ENCODE results near the gene MPV17L2.
A peak's percentile ranks its signal among the peaks of the same experiment; 100 is the strongest.

Gene MPV17L2

DNA sequence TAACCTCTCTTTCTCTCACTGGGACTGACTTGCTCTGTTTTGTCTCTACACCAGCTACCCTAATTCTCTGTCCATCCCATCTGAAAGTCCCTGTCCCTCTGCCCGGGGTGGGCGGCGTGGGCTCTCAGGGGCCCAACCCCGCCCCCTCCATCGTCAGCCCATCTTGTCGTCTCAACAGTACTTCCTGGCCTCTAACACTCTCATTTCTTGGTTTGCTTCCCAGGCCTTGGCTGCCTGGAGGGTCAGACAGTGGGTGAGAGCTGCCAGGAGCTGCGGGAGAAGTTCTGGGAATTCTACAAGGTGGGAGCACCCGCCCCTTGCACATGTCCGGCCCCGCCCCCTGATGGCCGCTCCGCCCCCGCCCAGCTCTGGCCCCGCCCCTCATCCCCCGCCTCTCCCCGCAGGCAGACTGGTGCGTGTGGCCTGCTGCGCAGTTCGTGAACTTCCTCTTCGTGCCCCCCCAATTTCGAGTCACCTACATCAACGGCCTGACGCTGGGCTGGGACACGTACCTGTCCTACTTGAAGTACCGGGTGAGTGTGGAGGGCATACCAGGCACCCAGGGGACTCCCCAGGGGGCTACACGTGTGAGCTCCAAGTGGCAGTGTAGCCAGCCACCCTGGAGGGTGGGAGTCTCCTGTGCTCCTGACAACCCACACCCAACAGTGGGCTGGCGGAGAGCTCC lies 1.7 kb downstream of the MPV17L2 start:
- peak; percentile 26 for DNase-seq (ENCODE audit: low read depth)
- peak overlapping the region; percentile 92 for H3K4me3 ChIP-seq (ENCODE audit: low read length)

GRCh38 chr19:18196511-18196845 lies 3.5 kb downstream of the MPV17L2 start:
- Histone ChIP-seq H3K36me3 (ENCODE audit: control insufficient read depth, insufficient read depth, low read length, severe bottlenecking) (peaks cover 23% of the 10 kb centered on the region), H3K27me3 (replicated peaks; ENCODE audit: control insufficient read depth, insufficient read depth, low read length) (no peaks in the 10 kb centered on the region), H3K4me1 (ENCODE audit: control insufficient read depth, insufficient read depth, low read length) (peaks cover 10% of the 10 kb centered on the region), H3K9ac (ENCODE audit: low read length) (no peak overlapping the region), H3K4me3 (ENCODE audit: low read length) (no peak overlapping the region), H3K9me3 (ENCODE audit: control insufficient read depth, low read length) (no peaks in the 10 kb centered on the region)
- no peak for DNase-seq (ENCODE audit: low read depth)

More for the DNA sequence above, 1.7 kb downstream of the MPV17L2 start:
- H3K27me3 ChIP-seq (replicated peaks; ENCODE audit: control insufficient read depth, insufficient read depth, low read length): no peaks in the 10 kb centered on the region
- peak overlapping the region; percentile 92 for H3K9ac ChIP-seq (ENCODE audit: low read length)
- peaks cover 23% of the 10 kb centered on the region for H3K36me3 ChIP-seq (ENCODE audit: control insufficient read depth, insufficient read depth, low read length, severe bottlenecking)
- H3K9me3 ChIP-seq (ENCODE audit: control insufficient read depth, low read length): no peaks in the 10 kb centered on the region
- peaks cover 10% of the 10 kb centered on the region for H3K4me1 ChIP-seq (ENCODE audit: control insufficient read depth, insufficient read depth, low read length)

- Histone ChIP-seq H3K9me3 (ENCODE audit: control insufficient read depth, low read length) (no peaks in the 10 kb centered on the region), H3K4me3 (ENCODE audit: low read length) (no peak overlapping the region), H3K9ac (ENCODE audit: low read length) (no peak overlapping the region), H3K36me3 (ENCODE audit: control insufficient read depth, insufficient read depth, low read length, severe bottlenecking) (peaks cover 23% of the 10 kb centered on the region), H3K27me3 (replicated peaks; ENCODE audit: control insufficient read depth, insufficient read depth, low read length) (no peaks in the 10 kb centered on the region), H3K4me1 (ENCODE audit: control insufficient read depth, insufficient read depth, low read length) (peaks cover 10% of the 10 kb centered on the region)
- DNase-seq (ENCODE audit: low read depth): no peak
Measured at GRCh38 chr19:18197306-18197705, 4.3 kb downstream of the MPV17L2 start.

GRCh38 chr19:18197941-18198340 lies 4.9 kb downstream of the MPV17L2 start:
- DNase-seq (ENCODE audit: low read depth): no peak
- Histone ChIP-seq H3K4me1 (ENCODE audit: control insufficient read depth, insufficient read depth, low read length) (peaks cover 14% of the 10 kb centered on the region), H3K27me3 (replicated peaks; ENCODE audit: control insufficient read depth, insufficient read depth, low read length) (no peaks in the 10 kb centered on the region), H3K9me3 (ENCODE audit: control insufficient read depth, low read length) (no peaks in the 10 kb centered on the region), H3K4me3 (ENCODE audit: low read length) (no peak overlapping the region), H3K9ac (ENCODE audit: low read length) (no peak overlapping the region), H3K36me3 (ENCODE audit: control insufficient read depth, insufficient read depth, low read length, severe bottlenecking) (peaks cover 23% of the 10 kb centered on the region)

DNA sequence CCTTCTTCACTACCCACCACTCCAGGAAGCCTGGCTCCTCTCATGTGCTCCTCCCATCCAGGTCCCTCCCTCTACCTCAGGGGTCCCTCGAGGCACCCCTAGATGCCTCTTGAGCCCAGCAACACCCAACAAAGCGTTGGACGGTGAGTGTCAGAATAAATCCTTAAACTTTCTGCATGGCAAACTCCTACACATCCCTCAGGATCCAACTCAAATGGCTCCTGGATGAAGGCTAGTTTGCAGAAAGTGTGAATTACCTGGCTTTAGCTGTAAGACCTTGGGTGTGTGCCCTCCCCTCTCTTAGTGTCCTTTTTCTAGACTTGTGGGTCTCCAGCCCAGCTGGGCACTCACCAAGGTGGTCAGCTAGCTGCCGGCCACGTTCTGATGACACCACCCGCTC lies 5.4 kb downstream of the MPV17L2 start:
- Histone ChIP-seq H3K4me1 (ENCODE audit: control insufficient read depth, insufficient read depth, low read length) (peaks cover 19% of the 10 kb centered on the region), H3K36me3 (ENCODE audit: control insufficient read depth, insufficient read depth, low read length, severe bottlenecking) (peaks cover 23% of the 10 kb centered on the region), H3K4me3 (ENCODE audit: low read length) (no peak overlapping the region), H3K9ac (ENCODE audit: low read length) (no peak overlapping the region), H3K27me3 (replicated peaks; ENCODE audit: control insufficient read depth, insufficient read depth, low read length) (no peaks in the 10 kb centered on the region), H3K9me3 (ENCODE audit: control insufficient read depth, low read length) (no peaks in the 10 kb centered on the region)
- no peak for DNase-seq (ENCODE audit: low read depth)

GRCh38 chr19:18202397-18202777 lies 9.4 kb downstream of the MPV17L2 start:
- Histone ChIP-seq H3K9me3 (ENCODE audit: control insufficient read depth, low read length) (no peaks in the 10 kb centered on the region), H3K36me3 (ENCODE audit: control insufficient read depth, insufficient read depth, low read length, severe bottlenecking) (peaks cover 15% of the 10 kb centered on the region), H3K27me3 (replicated peaks; ENCODE audit: control insufficient read depth, insufficient read depth, low read length) (no peaks in the 10 kb centered on the region), H3K9ac (ENCODE audit: low read length) (no peak overlapping the region), H3K4me3 (ENCODE audit: low read length) (peak overlapping the region; percentile 84), H3K4me1 (ENCODE audit: control insufficient read depth, insufficient read depth, low read length) (peaks cover 22% of the 10 kb centered on the region)
- DNase-seq (ENCODE audit: low read depth): no peak

GRCh38 chr19:18202778-18203407 lies 9.9 kb downstream of the MPV17L2 start:
- Histone ChIP-seq H3K27me3 (replicated peaks; ENCODE audit: control insufficient read depth, insufficient read depth, low read length) (no peaks in the 10 kb centered on the region), H3K9ac (ENCODE audit: low read length) (peak overlapping the region; percentile 75), H3K9me3 (ENCODE audit: control insufficient read depth, low read length) (no peaks in the 10 kb centered on the region), H3K4me3 (ENCODE audit: low read length) (peak overlapping the region; percentile 84), H3K4me1 (ENCODE audit: control insufficient read depth, insufficient read depth, low read length) (peaks cover 24% of the 10 kb centered on the region), H3K36me3 (ENCODE audit: control insufficient read depth, insufficient read depth, low read length, severe bottlenecking) (peaks cover 9% of the 10 kb centered on the region)
- peak; percentile 20 for DNase-seq (ENCODE audit: low read depth)

GRCh38 chr19:18203408-18203862 lies 10.4 kb downstream of the MPV17L2 start:
- peaks cover 4% of the 10 kb centered on the region for H3K36me3 ChIP-seq (ENCODE audit: control insufficient read depth, insufficient read depth, low read length, severe bottlenecking)
- H3K9ac ChIP-seq (ENCODE audit: low read length): peak overlapping the region; percentile 75
- peak; percentile 39 for DNase-seq (ENCODE audit: low read depth)
- H3K9me3 ChIP-seq (ENCODE audit: control insufficient read depth, low read length): no peaks in the 10 kb centered on the region
- H3K27me3 ChIP-seq (replicated peaks; ENCODE audit: control insufficient read depth, insufficient read depth, low read length): no peaks in the 10 kb centered on the region
- peak overlapping the region; percentile 84 for H3K4me3 ChIP-seq (ENCODE audit: low read length)
- peaks cover 25% of the 10 kb centered on the region for H3K4me1 ChIP-seq (ENCODE audit: control insufficient read depth, insufficient read depth, low read length)

DNA sequence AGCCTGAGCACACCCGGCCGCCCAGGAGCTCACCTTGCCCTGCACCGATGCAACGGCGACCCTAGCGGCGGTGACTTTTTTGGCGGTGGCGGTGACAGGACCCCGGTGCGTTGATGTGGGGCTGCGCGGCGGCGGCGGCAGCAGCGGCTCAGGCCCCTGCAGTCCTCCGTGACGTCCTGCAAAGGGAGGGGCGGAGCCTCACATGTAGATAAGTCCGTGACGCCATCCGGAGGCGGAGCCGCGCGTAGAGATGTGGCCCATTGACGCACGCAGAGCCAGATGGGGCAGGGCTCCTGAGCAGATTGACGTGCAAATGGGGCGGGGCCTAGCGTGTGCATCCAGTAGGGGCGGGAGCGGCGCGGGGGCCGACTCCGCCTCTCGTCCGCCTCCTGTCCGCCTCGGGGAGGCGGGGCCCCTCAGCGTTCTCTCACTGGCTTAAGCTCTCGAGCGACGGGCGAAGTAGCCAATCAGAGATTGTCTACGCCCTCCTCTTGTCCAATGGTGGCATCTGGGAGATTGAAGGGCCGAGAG lies 10.9 kb downstream of the MPV17L2 start, which contains the start of gene RAB3A:
Gene RAB3A, minus strand, starts transcription at position 180 of the 531 bp plus-strand sequence. CDS start 1,302 bp downstream, outside the sequence.
- Histone ChIP-seq H3K27me3 (replicated peaks; ENCODE audit: control insufficient read depth, insufficient read depth, low read length) (no peaks in the 10 kb centered on the region), H3K36me3 (ENCODE audit: control insufficient read depth, insufficient read depth, low read length, severe bottlenecking) (no peaks in the 10 kb centered on the region), H3K9me3 (ENCODE audit: control insufficient read depth, low read length) (no peaks in the 10 kb centered on the region), H3K4me1 (ENCODE audit: control insufficient read depth, insufficient read depth, low read length) (peaks cover 25% of the 10 kb centered on the region), H3K9ac (ENCODE audit: low read length) (peak within 1 kb of the TSS; percentile 91), H3K4me3 (ENCODE audit: low read length) (peak within 1 kb of the TSS; percentile 84)
- DNase-seq (ENCODE audit: low read depth): peak; percentile 100

GRCh38 chr19:18204394-18205199 lies 11.6 kb downstream of the MPV17L2 start:
- Histone ChIP-seq H3K9ac (ENCODE audit: low read length) (peak overlapping the region; percentile 91), H3K4me1 (ENCODE audit: control insufficient read depth, insufficient read depth, low read length) (peaks cover 25% of the 10 kb centered on the region), H3K9me3 (ENCODE audit: control insufficient read depth, low read length) (no peaks in the 10 kb centered on the region), H3K36me3 (ENCODE audit: control insufficient read depth, insufficient read depth, low read length, severe bottlenecking) (no peaks in the 10 kb centered on the region), H3K4me3 (ENCODE audit: low read length) (peak overlapping the region; percentile 83), H3K27me3 (replicated peaks; ENCODE audit: control insufficient read depth, insufficient read depth, low read length) (no peaks in the 10 kb centered on the region)
- DNase-seq (ENCODE audit: low read depth): peak; percentile 69
